ENCODE results near the gene SNAP47.

The SNAP47 gene

DNA sequence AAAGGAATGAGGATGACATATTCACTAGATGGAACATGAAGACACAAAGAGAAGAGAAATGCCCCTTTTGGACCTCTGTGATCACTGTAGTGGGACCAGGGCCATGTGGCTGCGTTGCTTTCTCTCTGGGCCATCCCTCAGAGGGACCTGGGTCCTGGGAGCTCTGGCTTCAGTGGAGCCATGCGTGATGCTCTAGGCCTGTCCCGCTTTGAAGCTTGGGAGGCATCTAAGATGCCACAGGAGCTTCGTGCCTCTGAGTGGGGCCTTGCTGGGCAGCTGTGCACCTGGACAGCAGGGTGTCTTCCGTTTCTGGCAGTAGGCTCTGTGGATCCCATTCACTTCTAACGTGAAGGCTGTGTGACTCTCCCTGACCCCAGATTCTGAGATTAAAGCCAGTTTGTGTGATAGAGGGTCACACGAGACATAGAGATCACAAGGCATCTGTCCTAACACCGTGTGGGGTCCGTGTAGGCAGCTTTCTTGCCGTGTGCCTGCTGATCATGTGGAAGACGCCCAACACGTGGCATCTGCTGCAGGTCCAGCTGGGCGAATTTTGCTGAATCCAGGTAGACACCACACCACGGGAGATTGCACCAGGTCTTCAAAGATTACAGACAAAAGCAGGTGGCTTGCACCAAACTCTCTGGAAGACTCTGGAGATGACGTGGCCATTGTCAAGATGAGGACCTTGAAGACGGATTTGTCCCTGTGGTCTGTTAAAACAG lies 63.0 kb downstream of the SNAP47 start:
- no peak for ATAC-seq

DNA sequence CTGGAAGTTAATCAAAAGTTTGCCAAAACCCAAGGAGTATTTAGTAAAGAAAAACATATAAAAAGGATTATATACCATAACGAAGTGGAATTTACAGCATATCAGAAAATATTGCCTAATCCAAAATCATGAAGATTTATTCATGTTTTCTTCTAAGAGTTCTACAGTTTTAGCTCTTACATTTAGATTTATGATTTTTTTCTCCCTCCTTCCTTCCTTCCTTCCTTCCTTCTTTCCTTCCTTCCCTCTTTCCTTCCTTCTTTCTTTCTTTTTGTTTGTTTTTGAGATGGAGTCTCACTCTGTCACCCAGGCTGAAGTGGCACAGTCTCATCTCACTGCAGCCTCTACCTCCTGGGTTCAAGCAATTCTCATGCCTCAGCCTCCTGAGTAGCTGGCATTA lies 64.5 kb downstream of the SNAP47 start:
- TF ChIP-seq CSDC2 (CRISPR knock-in tag; IDR thresholded peaks at IDR 0.05): no peak
- no peak for TF ChIP-seq ZFP30 (CRISPR knock-in tag; IDR thresholded peaks at IDR 0.05)
- TF ChIP-seq RARB (CRISPR knock-in tag; IDR thresholded peaks at IDR 0.05): no peak
- TF ChIP-seq ZFP3 (CRISPR knock-in tag; IDR thresholded peaks at IDR 0.05): no peak
- TF ChIP-seq ZNF70 (CRISPR knock-in tag; IDR thresholded peaks at IDR 0.05): no peak
- TF ChIP-seq, protein P1, sequence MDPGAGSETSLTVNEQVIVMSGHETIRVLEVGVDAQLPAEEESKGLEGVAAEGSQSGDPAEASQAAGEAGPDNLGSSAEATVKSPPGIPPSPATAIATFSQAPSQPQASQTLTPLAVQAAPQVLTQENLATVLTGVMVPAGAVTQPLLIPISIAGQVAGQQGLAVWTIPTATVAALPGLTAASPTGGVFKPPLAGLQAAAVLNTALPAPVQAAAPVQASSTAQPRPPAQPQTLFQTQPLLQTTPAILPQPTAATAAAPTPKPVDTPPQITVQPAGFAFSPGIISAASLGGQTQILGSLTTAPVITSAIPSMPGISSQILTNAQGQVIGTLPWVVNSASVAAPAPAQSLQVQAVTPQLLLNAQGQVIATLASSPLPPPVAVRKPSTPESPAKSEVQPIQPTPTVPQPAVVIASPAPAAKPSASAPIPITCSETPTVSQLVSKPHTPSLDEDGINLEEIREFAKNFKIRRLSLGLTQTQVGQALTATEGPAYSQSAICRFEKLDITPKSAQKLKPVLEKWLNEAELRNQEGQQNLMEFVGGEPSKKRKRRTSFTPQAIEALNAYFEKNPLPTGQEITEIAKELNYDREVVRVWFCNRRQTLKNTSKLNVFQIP (CRISPR knock-in tag; IDR thresholded peaks at IDR 0.05; ENCODE audit: borderline replicate concordance, low read depth): no peak
- TF ChIP-seq ZNF8 (CRISPR knock-in tag; IDR thresholded peaks at IDR 0.05): no peak
- no peak for TF ChIP-seq PPARA (CRISPR knock-in tag; IDR thresholded peaks at IDR 0.05; ENCODE audit: borderline replicate concordance)
- no peak for TF ChIP-seq OSR1 (CRISPR knock-in tag; IDR thresholded peaks at IDR 0.05)
- TF ChIP-seq, protein P2, sequence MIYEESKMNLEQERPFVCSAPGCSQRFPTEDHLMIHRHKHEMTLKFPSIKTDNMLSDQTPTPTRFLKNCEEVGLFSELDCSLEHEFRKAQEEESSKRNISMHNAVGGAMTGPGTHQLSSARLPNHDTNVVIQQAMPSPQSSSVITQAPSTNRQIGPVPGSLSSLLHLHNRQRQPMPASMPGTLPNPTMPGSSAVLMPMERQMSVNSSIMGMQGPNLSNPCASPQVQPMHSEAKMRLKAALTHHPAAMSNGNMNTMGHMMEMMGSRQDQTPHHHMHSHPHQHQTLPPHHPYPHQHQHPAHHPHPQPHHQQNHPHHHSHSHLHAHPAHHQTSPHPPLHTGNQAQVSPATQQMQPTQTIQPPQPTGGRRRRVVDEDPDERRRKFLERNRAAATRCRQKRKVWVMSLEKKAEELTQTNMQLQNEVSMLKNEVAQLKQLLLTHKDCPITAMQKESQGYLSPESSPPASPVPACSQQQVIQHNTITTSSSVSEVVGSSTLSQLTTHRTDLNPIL (CRISPR knock-in tag; IDR thresholded peaks at IDR 0.05; ENCODE audit: low read depth): no peak
- TF ChIP-seq TOX (CRISPR knock-in tag; IDR thresholded peaks at IDR 0.05; ENCODE audit: borderline replicate concordance): no peak
- TF ChIP-seq TCF4 (CRISPR knock-in tag; IDR thresholded peaks at IDR 0.05; ENCODE audit: borderline replicate concordance): no peak
- no peak for TF ChIP-seq ARNTL (CRISPR knock-in tag; IDR thresholded peaks at IDR 0.05; ENCODE audit: borderline replicate concordance, low read depth)
- ATAC-seq: no peak

More for the DNA sequence above, 63.0 kb downstream of the SNAP47 start:
- no peak for TF ChIP-seq CSDC2 (CRISPR knock-in tag; IDR thresholded peaks at IDR 0.05)
- TF ChIP-seq TCF4 (CRISPR knock-in tag; IDR thresholded peaks at IDR 0.05; ENCODE audit: borderline replicate concordance): no peak
- TF ChIP-seq ISL1 (CRISPR knock-in tag; IDR thresholded peaks at IDR 0.05): no peak
- TF ChIP-seq, protein P1 (CRISPR knock-in tag; IDR thresholded peaks at IDR 0.05; ENCODE audit: borderline replicate concordance, low read depth): no peak
- no peak for TF ChIP-seq ZFP3 (CRISPR knock-in tag; IDR thresholded peaks at IDR 0.05)
- no peak for TF ChIP-seq OSR1 (CRISPR knock-in tag; IDR thresholded peaks at IDR 0.05)
- TF ChIP-seq ZFP30 (CRISPR knock-in tag; IDR thresholded peaks at IDR 0.05): no peak
- TF ChIP-seq, protein P2 (CRISPR knock-in tag; IDR thresholded peaks at IDR 0.05; ENCODE audit: low read depth): no peak

DNA sequence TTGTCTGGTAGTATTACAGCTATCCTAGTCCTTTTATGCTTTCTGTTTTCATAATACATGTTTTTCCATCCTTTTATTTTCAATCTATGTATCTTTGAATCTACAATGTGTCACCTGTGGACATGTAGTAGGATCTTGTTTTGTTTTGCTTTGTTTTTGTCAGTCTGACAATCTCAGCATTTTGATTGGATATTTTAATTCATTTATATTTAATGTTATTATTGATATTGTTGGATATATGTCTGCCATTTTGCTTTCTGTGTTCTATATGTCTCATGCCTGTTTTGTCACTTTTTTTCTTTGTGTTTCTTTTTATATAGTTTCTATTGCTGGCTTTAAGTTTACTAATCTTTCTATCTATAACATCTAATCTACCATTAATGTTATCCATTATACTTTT lies 68.7 kb downstream of the SNAP47 start:
- no peak for ATAC-seq
- TF ChIP-seq RARB (CRISPR knock-in tag; IDR thresholded peaks at IDR 0.05) (no peak), ZNF70 (CRISPR knock-in tag; IDR thresholded peaks at IDR 0.05) (no peak), GLIS3 (CRISPR knock-in tag; IDR thresholded peaks at IDR 0.05) (no peak), CSDC2 (CRISPR knock-in tag; IDR thresholded peaks at IDR 0.05) (no peak), ZNF8 (CRISPR knock-in tag; IDR thresholded peaks at IDR 0.05) (no peak)
- TF ChIP-seq, protein P1 (CRISPR knock-in tag; IDR thresholded peaks at IDR 0.05; ENCODE audit: borderline replicate concordance, low read depth): no peak
- TF ChIP-seq, protein P3, sequence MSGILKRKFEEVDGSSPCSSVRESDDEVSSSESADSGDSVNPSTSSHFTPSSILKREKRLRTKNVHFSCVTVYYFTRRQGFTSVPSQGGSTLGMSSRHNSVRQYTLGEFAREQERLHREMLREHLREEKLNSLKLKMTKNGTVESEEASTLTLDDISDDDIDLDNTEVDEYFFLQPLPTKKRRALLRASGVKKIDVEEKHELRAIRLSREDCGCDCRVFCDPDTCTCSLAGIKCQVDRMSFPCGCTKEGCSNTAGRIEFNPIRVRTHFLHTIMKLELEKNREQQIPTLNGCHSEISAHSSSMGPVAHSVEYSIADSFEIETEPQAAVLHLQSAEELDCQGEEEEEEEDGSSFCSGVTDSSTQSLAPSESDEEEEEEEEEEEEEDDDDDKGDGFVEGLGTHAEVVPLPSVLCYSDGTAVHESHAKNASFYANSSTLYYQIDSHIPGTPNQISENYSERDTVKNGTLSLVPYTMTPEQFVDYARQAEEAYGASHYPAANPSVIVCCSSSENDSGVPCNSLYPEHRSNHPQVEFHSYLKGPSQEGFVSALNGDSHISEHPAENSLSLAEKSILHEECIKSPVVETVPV (CRISPR knock-in tag; IDR thresholded peaks at IDR 0.05): no peak

All from SK-N-SH treated with all-trans-retinoic acid at 6 μM for 48 hours (cell line).